HG03558 (cell line): ENCODE measurements around the gene IQSEC3.

Experiments
- ATAC-seq: cut with Tn5 transposase; IDR thresholded peaks from one replicate; pipeline ENCODE4 v1.9.1; 2021; ENCODE audit warnings: moderate number of reproducible peaks; ENCODE audit not compliant: unreplicated experiment; ENCODE audit errors: extremely low read depth

The IQSEC3 gene

DNA sequence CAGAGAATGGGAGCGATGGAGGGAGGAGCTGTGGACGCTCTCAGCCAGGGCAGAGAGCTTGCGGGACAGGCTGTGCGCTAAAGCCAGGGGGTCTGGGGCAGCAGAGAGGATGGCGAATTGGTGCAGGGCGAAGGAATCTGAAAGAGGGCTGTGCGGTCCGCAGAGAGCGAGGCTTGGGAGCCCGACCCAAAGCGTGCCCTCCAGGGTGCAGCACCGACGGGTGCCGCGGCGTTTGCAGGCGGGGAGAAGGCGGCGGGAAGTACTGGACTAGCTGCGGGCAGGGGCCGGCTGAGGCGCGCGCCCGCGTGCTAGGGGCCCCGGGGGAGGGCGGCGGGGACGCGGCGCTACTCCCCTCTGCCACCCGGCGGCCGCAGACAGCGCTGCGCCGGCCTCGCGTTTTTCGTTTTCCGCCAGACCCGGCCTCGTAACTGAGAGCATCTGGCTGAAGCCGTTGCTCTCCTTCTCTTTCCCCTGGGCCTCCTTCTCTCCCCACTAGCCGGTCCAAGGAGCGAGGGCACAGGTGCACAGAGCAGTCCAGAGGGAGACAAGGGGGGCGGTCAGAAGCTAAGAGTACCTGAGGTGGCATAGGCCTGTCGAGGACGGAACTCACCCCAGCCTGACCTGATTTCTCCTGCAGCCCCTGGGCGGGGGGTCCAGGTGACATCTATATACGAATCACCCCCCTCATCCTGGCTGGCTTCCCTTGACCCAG, 122.5 kb downstream of the IQSEC3 start:
- ATAC-seq = no peak

DNA sequence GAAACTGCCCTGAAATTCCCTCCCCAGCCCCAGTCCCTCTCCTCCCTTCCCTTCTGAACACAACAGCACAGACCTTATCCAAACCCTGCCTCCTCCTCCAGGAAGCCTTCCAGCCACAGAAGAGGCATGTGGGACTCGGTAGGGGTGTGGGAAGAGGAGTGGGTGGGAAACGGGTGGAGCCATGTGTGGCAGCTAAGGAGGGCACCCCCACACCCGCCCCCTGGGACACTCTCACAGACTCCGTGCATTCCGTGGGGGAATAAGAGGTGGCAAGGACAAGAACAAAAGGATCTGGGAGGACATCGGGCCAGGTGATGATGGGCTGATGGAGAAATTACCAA, 123.0 kb downstream of the IQSEC3 start:
- no peak for ATAC-seq

DNA sequence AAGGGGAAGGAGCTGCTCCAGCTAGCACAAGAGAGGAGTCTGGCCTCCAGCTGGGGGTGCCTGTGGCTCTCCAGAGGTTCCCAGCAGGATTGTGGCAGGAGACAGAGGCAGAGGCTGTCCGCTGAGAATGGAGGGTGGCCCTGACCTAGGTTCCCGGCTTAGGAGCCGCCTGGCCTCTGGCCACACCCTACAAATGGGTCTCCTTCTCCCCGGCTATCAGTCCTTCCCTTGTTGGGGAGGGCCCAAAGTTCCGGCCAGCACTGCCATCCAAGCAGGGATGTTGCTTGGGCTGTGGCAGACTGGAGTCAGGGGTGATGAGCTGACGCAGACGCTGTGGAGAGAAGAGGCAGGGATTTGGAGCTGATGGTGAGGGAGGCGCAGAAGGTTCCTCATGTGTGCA, 124.3 kb downstream of the IQSEC3 start:
- ATAC-seq = no peak

DNA sequence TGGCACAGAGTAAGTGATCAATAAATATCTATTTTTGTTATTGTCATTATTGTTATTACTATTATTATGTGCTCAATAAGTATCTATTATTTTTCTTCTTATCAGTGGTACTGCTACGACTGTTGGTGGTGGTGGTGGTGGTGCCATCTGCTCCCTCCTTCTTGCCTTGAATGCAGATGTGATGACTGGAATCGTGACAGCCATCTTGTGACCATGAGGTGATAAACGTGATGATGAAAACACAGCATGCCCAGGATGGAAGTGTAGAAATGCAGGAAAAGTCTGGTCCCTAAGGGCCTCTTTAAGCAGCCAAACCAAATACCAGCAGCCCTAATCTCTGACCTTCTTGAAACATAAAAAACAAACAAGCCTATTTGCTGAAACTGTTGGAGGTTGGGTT, 125.0 kb downstream of the IQSEC3 start:
- no peak for ATAC-seq

DNA sequence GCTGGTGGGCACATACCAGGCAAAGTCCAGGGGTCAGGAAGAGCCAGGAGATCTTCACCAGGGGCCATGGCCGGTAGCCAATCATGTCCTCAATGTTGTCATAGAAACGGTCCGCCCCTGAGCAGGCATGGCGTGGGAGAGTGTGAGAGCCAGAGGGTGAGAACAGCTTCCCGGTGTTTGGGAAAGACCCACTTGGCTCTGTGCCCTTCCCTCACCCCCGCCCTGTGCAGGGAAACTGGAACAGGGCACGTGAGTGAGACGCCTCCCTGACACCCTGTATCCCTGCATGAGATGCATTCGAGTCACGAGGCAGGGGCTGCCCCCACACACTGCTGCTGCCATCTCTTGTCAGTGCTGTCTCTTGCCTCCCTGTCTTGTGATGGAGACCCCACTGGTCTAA, 126.7 kb downstream of the IQSEC3 start:
- no peak for ATAC-seq

DNA sequence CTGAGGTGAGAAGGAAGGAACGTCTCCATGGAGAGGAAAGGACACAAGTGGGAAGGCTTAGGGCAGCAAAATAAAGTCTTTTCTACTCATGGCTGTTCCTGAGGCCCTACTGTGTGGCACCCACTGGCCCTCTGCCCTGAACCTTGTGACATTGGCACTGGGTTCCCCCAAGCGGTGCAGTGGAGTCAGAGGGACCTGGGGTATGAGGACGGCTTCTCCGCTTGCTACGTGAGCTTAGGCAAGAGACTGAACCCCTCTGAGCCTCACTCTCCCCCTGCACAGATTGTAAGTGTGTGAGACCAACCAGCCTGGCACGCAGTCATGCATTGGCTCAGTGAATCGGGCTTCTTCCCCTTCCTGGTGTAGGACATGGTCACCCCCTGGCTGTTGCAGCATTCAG, 127.7 kb downstream of the IQSEC3 start:
- no peak for ATAC-seq

DNA sequence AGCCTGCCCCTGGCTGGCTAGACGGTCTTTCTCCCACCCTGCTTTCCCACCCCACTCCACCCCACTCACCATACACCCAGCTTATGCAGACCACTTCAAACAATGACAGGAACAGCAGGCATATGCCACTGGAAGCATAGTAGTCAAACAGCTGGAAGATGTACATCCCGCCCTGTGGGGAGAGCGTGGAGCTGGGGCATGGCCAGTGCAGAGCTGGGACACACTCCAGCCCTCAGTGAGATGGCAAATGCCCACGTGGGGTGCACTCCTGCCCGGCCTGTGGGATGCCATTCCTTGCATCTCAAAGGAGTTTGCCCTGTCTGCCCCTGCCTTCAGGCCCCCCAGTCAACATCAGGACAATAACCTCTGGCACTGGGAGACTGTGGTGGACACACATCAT, 128.6 kb downstream of the IQSEC3 start:
- ATAC-seq = no peak

DNA sequence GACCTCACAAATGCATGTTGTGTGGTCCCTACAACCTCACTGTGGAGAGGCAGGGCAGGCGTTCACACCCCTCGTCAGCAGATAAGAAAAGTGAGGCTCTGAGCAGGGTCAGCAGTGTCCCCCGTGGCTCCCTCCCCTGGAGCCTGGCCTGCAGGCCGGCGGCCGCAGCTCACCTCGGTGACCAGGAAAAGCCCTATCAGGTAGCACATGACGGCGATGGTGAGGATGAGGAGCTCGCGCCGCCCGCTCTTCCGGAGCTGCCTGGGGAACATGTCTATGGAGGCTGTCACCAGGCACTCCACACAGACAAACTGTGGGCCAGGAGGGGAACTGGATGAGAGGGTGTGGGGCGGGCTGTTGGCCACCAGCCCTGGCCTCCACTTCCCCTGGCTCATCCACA, 129.4 kb downstream of the IQSEC3 start:
- no peak for ATAC-seq

DNA sequence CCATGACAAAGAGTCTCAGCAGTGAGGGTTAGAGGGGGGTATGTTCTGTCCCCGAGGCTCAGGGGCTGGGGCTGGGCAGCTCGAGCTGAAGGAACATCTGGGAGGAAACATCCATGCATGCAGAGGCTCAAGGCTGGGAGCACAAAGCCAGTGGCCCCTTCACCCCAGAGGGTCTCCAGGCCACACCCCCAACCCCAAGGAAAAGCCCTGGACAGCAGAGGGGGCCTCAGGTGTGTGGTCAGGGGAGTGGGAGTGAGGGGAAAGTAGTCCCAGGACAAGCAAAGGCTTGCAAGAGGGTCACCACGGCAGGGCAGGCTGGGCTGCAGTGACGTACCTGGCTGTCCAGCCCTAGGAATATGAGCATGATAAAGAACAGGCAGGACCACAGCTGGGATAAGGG, 129.9 kb downstream of the IQSEC3 start:
- ATAC-seq = no peak

DNA sequence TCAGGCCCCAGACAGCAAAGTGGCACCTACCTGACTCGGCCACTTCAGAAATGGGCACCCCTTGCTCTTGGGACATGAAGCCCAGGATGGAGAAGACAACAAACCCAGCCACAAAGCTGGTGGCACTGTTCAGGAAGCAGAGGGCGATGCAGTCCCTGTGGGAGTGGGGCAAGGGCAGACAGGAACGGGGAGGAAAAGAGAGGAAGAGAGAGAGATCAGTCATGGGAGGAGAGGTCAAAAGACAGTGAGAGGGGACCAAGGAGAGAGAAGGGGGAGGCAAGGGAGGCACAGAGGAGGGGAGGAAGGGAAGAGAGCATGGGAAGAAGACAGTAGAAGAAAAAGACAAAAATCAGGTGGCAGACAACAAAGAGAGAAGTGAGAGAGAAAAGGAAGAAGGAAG, 130.8 kb downstream of the IQSEC3 start:
- ATAC-seq = no peak

DNA sequence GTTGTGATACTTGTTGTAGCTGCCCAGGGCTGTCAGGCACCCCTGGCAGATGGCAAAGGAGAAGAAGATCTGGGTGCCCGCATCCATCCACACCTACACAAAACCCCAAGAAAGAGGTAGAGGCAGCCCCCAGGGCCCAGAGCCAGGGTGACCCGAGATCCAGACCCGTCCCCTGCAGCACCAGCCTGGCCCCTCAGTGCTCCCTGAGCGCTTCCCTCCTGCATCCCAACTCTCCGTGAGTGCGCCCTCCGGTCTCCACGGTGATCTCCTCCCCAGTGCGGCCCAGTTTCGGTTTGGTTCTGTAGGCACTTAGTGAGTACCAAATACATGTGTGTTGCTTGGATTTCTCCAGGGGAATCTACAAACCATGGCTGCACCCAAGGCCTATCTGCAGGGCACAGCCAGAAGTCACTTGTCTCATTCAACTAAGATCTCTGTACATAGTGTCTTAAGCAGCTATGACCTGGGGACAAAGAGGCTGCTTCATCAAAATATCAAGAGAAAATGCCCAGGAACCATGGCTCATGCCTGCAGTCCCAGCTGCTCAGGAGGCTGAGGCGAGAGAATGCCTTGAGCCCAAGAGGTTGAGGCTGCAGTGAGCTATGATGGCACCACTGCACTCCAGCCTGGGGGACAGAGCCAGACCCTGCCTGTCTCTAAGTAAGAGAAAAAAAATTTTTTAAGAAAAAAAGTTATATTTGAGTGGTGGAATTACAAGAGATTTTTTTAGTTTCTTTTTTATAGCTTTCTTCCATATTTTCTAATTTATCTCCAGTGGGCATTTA, 131.5 kb downstream of the IQSEC3 start:
- no peak for ATAC-seq

DNA sequence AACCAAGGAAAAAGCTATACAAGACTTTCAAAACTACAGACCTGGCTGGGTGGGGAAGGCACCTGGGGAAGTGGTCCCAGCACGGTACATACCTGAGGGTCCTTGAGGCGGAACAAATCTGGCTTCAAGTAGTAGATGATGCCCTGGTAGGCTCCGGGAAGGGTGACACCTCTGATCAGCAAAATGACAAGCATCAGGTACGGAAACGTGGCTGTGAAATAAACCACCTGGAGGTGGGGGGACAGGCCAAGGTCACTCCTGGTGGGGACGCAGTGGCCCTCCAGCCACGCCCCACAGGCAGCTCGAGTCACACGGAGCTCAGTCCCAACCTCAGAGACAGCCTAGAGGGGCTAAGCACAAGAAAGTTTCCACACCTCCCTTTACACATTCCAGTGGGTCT, 132.1 kb downstream of the IQSEC3 start:
- no peak for ATAC-seq

DNA sequence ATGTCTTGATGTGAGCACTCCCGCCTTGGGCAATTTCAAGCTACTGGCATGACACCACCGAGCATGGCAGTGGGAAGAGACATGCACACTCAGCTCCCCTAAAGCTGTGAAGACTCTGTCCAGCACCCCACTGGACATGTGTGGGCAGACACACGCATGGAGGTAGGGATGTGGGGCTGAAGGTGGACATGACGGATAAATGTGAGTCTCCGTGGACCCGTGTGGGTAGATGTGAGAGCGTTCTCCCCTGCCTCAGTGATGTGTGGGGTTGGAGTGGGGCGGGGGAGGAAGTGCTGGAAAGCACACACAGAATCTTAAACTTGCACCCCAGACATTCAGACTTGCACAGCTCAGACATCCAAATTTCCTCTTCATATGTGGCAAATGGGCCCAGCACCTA, 134.8 kb downstream of the IQSEC3 start:
- ATAC-seq = no peak

DNA sequence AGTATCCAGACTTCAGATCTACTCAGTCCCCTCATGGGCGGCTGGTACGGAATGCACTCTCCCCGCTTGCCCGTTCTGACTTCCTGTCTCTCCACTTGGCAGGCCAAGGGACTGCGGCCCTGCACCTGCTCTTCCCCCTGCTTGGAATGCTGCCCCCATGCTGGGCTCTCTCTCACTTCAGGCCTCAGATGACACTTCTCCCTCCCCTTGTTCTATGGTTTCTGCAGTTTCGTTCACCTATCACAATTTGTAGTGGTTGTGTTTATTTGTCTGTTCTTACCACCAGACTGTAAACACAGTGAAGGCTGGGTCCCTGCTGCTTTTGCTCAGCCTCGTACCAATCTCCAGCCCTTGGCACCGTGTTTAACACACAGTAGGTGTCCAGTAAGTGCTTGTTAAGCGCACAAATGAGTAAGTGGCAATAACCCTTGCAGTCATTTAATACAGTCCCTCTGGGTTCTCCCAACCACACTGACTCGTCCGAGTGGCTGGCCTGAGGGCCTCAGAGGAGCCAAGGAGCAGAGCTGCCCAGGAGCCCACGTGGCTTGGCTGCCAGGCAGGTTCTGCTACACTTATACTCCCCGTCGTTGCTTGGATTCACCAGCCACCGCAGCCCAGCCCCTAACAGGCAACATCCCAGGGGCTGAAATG, 135.6 kb downstream of the IQSEC3 start:
- no peak for ATAC-seq

DNA sequence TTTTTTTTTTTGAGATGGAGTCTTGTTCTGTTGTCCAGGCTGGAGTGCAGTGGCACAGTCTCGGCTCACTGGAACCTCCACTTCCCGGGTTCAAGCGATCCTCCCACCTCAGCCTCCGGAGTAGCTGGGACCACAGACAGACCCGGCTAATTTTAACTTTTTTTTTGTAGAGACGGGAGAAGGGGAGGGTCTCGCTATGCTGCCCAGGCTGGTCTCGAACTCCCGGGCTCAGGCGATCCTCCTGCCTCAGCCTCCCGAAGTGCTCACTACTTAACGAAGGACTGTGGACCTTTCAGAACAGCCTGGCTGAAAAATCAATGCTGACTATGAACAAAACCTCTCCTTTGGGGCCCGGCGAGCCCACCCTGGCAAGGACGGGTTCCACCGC, 136.5 kb downstream of the IQSEC3 start:
- ATAC-seq = no peak

DNA sequence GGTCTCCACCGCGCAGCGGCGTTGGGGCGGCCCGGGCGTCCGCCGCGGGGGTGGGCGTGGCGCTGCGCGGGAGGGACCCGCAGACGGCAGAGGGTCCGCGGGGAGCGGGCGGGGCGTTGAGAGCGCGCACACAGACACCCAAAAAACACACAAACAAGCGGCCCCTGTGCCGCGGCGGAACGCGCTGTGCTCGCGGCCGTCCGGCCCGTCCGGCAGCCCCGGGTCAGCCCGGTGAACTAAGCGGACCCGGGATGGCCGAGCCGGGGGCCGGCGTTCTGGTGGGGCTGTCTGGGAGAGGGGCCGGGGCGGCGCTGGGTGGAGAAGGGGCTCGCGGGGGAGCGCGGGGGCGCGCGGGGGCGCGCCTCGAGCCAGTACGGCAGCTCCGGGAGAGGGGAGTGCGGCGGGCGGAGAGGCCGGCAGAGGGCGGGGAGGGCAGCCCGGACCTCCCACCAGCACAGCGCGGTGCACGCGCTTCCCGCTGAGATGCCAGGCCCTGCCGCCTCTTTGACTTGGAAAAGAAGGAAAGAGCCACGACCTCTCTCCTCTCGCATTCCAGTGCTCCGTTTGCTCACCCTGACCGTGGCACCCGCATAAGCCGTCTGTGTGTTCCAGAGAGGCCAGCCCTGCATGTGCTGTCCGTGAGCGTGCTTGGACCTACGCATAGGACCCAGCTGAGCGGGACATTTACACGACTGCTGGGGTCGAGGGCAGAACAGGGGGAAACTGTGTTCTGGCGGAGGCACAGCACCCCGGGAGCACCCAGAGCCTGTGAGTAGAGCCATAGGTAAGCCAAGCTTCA, 137.1 kb downstream of the IQSEC3 start:
- ATAC-seq = no peak

DNA sequence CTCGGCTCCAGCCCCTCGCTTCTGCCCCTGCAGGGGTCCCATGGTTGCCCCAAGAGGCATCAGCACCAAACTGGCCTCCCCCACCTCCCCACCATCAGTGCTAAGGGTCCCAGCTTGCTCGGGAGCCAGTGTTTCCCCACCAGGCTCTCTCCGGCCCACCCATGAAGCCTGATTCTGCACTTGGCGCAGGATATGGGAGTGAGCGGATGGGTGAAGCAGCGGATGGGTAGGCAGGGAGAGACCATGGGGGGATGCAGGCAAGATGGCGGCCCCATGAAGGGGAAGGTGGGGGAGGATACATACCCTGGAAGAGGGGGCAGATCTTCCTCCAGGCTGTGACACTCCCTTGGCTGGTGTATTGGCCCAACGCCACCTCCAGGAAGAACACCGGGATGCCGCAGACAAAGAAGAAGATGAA, 137.7 kb downstream of the IQSEC3 start:
- no peak for ATAC-seq

DNA sequence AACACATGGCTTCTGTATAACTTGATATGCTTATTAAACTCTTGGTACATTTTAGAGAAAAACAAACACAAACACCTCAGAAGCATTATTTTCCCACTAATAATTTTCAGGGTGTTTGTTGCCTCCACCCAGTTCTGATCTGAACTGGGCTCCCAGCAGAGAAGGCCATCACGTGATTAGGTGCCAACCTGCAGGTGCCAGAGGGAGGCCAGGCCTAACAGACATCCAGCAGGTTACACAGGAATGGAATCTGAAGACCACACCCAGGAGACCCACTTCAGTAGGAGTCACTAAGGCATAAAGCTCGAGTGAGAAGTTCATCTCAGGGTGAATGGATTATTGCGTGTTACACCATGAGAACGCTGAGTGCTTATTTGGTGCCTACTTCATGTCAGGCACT, 138.5 kb downstream of the IQSEC3 start:
- ATAC-seq = no peak

DNA sequence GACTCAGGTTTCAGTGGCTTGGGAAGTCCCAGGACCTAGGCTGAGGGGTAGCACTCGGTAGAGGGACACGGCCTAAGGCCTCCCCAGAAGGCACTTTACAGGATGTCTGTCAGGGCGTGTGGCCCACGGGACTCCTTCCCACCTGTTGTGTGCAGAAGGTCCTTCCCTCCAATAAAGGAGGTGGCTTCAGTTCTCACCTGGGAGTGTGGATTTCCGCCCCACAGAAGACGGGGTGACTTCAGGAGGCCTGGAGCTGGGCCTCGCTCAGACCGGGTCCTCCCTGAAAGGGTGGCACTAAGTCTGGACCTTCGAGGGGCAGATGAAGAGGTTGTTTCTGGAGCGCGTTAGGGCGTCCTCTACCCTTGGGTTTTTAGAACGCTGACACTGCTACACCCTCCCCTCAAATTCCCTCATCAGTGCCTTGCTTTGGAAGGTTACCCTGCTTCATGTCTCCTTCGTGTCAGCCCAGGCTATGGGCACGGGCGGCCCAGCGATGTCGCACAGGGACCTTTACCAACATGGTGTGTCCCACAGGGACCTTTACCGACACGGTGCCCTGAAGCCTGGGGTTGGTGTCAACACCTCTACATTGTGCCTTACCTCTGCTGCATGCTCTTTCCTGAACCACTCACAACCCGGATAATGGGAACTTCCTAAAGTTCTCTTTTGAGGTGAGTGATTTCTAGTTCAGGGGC, 140.3 kb downstream of the IQSEC3 start:
- no peak for ATAC-seq

DNA sequence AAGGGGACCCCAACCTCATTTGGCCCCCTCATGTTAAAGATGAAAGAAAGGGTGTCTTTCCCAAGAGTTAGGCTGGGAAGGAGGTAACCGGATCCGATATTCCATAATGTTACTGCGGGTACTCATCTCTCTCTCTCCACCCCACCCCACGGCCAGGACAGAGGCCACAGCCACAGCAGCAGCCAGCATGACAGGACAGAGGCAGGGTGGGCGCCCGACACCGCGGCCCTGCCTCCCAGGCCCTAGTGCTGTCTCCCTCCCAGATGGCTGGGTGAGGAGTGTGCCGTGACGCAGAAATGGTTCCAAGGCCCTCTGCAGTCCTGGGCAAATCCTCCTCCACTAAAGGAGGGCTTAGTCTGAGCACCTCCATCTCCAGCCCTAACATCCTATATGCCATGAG, 141.2 kb downstream of the IQSEC3 start:
- no peak for ATAC-seq
